Cerebellar nuclear complex (tissue), 1 donor: Measurements from ENCODE around the gene TOP2A.

ENCODE experiments used
- DNase-seq, 2 experiments: peaks; one replicate each; lab custom pipeline; 2025; lab: John Stamatoyannopoulos, UW

Gene TOP2A

GRCh38 chr17:40347319-40348135 is 70.2 kb downstream of the TOP2A start:
- DNase-seq, result no peak

GRCh38 chr17:40346765-40347158 is 70.9 kb downstream of the TOP2A start:
- no peak for DNase-seq

GRCh38 chr17:40345994-40346764 is 71.5 kb downstream of the TOP2A start:
- DNase-seq, result no peak

- DNase-seq, result no peak
Measured at GRCh38 chr17:40345161-40345993, 72.3 kb downstream of the TOP2A start.

GRCh38 chr17:40344421-40345160 is 73.1 kb downstream of the TOP2A start:
- no peak for DNase-seq

- DNase-seq, result no peak
Measured at GRCh38 chr17:40343219-40344119, 74.2 kb downstream of the TOP2A start.

GRCh38 chr17:40342504-40343218 is 75.0 kb downstream of the TOP2A start:
- no peak for DNase-seq

- no peak for DNase-seq
Measured at GRCh38 chr17:40341808-40342503, 75.7 kb downstream of the TOP2A start.

GRCh38 chr17:40340880-40341807 is 76.6 kb downstream of the TOP2A start:
- DNase-seq, result no peak

- no peak for DNase-seq
Measured at GRCh38 chr17:40340327-40340726, 77.4 kb downstream of the TOP2A start.

GRCh38 chr17:40338941-40339649 is 78.6 kb downstream of the TOP2A start:
- no peak for DNase-seq
